GM21423 (cell line): ENCODE measurements around the gene CNKSR3.

Source experiments
- ATAC-seq: cut with Tn5 transposase; IDR thresholded peaks from one replicate; pipeline ENCODE4 v1.9.1; 2021; ENCODE audit warnings: mild to moderate bottlenecking, moderate library complexity; ENCODE audit not compliant: unreplicated experiment

The CNKSR3 gene

DNA sequence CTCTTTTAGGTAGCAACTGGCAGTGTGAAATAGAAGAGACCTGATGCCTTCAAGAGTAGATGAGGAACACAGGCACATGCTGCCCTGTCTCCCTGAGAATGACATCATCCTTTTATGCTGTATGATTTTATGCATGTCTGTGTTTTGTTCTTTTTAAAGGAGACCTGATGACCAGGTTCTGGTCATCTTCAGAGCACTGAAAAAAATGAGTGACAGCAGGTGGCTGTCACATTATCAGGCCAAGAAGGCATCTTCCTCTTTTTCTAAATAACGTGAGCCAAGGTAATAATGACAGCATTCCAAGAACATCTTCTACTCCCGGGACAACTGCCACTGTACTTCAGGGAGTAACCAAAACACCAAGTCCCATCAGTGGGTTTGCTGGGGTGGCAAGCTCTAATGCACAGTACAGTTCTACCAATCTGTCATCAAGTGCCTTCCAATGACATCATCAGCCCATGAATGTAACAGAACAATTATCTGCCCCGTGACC, 28.9 kb downstream of the CNKSR3 start:
- ATAC-seq, result no peak

- ATAC-seq, result no peak
Measured at GRCh38 chr6:154479771-154480639, 30.5 kb downstream of the CNKSR3 start.

- ATAC-seq, result no peak
Measured at GRCh38 chr6:154479351-154479769, 31.1 kb downstream of the CNKSR3 start.

DNA sequence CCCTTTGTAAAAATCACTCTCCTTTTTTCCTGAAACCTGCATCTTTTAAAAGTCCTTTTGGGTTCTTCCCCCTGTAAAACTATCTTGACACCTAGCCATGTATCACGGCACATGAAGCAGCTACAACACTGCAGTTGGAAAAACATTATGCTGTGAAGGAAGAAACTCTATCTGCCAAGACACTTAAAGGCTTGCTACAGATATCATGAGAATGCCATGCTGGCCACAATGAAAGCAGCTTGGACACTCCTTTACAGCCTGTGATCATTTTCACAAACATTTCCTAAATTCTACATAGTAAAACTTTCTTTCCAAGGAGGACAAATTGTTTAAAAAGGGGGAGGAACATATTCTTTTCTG, 31.8 kb downstream of the CNKSR3 start:
- no peak for ATAC-seq

- no peak for ATAC-seq
Measured at GRCh38 chr6:154478021-154478700, 32.3 kb downstream of the CNKSR3 start.

- no peak for ATAC-seq
Measured at GRCh38 chr6:154476494-154476893, 34.0 kb downstream of the CNKSR3 start.

DNA sequence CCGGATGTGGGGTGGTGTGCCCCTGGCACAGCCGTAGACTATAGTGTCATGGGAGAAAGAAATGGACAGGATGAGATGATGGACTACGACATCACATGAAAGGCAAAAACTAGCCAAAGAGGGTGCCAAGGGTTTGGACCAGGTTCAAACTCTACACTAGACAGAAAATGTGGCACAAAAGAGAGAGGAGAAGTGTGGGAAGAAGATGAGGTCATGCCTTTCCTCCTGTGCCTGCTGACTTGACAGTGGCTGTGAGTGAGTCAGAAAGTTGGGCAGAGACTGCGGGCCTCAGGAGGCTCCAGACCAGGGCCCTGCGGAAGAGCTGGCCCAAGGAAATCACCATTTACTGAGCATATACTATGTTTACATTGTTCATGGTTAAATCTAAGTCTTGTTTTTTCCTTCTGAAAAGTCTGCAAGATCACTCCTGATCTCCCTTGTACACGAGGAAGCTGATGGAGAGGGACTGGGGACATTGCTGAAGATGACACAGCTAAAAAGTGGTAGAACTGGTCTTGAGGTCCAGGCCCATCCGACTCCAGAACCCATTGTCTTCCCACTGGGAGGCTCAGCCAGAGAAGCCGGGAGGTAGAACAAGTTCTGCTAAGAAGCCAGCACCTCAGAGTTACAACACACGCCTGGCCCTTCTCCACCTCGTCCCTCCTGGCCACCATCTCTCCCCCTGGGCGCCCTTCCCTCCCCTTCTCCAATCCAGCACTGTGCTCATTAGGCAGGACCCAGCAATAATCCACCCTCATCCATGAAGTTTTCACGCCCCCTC, 35.6 kb downstream of the CNKSR3 start:
- ATAC-seq, result no peak

GRCh38 chr6:154473324-154473723, 37.2 kb downstream of the CNKSR3 start:
- no peak for ATAC-seq

GRCh38 chr6:154471609-154472362, 38.7 kb downstream of the CNKSR3 start:
- no peak for ATAC-seq

DNA sequence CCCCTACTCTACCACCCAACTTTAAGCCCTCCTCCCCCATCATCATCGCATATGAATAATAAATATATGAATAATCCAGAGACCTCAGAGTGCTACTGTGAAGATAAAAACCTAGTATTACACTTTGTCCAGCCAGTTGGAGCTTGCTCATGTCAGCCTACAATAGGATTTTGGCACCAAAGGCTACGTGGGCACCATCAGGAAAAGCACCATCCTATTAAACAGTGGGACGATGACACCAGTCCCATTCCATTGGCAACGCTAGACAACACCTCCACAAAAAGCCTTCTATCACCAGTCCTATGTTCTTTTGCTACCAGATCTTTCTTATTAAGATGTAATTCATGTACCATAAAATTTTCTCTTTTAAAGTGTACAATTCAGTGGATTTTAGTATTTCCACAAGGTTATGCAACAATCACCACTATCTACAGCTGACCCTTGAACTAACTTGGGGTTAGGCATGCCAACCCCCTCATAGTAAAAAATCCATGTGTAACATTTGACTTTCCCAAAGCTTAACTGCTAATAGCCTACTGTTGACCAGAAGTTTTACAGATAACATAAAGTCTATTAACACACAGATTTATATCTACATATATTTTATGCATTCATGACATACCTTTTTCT, 41.1 kb downstream of the CNKSR3 start:
- no peak for ATAC-seq

GRCh38 chr6:154468760-154469159, 41.7 kb downstream of the CNKSR3 start:
- no peak for ATAC-seq

DNA sequence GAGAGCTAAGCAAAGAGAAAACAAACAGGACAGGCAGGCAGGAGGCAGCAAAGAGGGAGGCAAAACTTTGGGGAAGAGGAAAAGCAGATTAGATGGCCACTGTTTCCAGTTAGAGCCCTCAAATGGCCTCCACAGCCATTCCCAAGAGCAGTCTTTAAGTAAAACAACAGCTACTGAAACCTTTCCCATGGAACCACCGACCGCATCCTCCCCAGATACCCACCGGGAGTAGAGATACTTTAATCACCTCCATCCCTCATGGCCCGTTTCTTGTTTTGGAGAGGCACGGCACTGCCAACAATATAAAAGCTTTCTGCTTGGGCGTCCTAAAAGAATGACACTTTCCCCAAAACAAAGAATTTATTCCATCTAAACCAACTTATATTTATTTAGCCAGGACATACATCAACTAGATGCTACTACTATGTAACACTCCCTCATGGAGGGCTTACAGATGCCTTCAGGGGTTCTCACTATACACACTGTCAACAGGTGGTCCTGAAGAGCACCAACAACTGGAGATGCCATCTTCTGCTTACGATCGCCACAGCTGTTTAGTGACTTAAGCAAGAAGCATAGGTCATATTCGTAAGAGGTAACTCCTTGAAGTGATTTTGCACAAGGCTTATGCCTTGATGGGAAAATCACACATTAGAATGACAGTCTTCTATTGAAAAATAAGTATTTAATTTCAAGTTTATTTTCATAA, 43.4 kb downstream of the CNKSR3 start:
- ATAC-seq, result no peak

GRCh38 chr6:154466139-154466538, 44.3 kb downstream of the CNKSR3 start:
- no peak for ATAC-seq

DNA sequence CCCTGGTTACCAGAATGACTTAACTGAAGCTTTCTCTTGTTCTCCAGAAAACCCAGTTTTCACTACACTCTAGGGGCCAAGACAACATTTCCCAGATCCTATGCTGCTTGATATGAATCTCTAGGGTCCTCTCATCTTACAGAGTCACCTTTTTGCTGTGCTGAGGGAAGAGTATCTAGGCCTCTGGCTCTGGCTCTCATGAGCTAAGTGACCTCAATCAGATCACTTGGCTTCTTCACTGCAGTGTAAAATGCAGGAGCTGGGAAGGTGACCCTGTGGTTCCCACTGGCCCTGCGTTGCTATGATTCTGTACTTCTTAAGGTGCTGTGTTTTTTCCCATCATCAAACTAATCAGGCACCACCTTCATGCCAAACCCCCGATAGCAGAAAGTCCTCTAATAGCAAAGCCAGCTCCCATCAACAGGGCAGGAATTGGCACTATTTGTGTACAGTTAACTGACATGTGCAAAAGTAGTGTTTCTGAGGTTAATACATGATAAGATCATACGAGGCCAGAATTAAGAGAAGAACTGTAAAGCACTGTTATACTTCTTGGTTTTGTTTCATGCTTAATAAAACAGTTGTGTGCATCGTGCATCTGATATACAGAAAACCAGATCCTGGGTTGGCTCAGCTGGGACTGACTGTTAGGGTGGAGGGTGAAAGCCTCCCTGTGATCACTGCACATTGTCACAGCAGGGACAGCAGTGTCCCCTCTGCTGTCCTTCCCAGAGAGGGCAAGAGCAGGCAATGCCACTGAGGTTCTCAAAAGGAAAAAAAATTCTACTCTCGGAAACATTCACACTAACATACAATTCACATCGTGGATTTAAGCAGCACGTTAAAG, 46.7 kb downstream of the CNKSR3 start:
- no peak for ATAC-seq

DNA sequence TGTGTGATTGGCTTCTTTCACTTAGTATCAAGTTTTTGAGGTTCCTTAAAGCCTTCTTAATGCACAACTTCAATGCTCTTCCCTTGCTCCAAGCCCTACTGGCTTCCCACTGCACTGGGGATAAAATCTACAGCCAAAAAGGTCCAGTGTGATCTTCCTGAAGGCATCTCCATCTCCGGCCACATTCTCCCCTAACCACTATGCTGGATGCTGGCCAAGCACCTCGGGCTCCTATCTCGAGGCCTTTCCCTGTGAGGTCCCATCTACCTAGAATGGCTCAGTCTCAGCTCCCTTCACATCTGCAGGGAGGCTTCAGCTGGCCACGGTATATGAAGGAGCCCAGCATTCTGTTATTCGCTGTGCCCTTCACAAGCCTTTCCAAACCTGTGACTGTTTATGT, 48.1 kb downstream of the CNKSR3 start:
- ATAC-seq, result no peak

- no peak for ATAC-seq
Measured at GRCh38 chr6:154461348-154461747, 49.1 kb downstream of the CNKSR3 start.

DNA sequence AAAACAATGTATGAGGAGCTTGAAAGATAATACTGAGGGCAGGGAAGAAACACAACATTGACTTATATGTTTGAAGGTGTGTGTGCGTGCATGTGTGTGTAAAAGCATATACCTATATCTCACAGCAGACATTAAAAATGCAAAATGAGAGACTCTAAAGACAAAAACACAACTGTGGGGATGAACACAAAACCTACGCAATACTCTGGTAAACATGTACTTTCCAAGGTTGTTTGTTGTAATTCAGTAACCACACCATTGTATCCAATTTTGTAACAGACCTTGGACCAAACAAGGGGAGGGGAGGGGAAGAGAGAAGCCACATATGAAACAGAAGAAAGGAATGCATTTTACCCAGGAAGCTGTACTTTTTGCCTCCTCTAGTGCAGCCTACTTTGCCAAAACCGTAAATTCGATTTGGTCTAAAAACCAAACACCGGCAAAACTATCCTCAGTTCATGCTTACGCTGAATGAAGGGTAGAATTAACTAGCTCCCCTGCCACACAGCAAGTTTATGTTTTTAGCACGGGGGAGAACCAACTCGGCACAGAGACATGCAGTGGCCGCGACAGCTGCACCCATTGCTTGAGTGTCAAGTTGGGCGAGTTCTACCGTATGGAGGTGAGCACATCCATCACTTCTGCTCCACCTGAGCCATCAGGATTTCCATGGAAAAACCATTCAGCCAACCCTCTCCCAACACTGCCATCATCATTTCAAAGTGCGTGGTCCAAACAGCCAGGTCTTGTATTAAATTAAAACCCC, 50.0 kb downstream of the CNKSR3 start:
- no peak for ATAC-seq

GRCh38 chr6:154459513-154459912, 51.0 kb downstream of the CNKSR3 start:
- no peak for ATAC-seq
